Lower leg skin (tissue), 3 donors: ENCODE results near the gene ZMYND8.

Source experiments
- POLR2A ChIP-seq, 2 donors: fragments of 450-650 bp; IDR thresholded peaks; one replicate each; pipeline ENCODE4 v1.6.1; 2016 to 2017; ENCODE audit warnings: antibody characterized with exemption in 2 of 2, mild to moderate bottlenecking in 1 of 2, moderate library complexity in 1 of 2
- TF ChIP-seq, protein P1 (sequence below), 3 donors: fragments of 450-650 bp; IDR thresholded peaks; one replicate each; pipeline ENCODE4 v1.5.1; 2016; ENCODE audit warnings: antibody characterized with exemption in 3 of 3, mild to moderate bottlenecking in 3 of 3, moderate library complexity in 2 of 3

DNA sequence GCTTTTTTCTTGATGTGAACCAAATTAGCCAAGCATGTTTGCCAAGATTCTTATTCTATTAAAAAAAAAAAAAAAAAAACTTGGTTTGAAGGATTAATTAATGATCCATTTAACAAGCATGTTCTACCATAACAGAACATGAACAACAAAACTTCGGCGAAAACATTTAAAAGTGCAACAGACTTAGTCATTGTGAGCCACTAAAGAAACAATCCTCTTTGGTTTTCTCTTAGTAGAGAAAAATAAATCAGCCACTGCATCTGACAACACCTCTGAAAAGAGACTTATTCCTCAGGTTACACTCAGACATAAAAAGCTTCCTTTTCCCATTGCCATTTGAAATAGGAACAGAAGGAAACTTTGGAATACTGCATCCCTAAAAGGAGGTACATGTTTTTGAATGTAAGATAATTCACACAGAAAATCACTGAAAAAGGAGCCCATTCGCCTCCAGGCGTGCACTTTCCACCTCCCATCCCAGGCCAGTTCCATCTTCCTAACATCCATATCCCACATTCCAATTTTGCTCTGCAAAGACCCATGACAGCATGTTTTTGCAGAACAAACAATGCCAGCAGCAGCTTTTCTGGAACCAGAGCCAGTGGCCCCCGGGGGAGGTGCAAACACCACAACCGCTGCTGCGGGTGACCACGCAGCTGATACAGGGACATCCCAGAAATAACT lies 79.5 kb downstream of the ZMYND8 start:
- TF ChIP-seq, protein P1, sequence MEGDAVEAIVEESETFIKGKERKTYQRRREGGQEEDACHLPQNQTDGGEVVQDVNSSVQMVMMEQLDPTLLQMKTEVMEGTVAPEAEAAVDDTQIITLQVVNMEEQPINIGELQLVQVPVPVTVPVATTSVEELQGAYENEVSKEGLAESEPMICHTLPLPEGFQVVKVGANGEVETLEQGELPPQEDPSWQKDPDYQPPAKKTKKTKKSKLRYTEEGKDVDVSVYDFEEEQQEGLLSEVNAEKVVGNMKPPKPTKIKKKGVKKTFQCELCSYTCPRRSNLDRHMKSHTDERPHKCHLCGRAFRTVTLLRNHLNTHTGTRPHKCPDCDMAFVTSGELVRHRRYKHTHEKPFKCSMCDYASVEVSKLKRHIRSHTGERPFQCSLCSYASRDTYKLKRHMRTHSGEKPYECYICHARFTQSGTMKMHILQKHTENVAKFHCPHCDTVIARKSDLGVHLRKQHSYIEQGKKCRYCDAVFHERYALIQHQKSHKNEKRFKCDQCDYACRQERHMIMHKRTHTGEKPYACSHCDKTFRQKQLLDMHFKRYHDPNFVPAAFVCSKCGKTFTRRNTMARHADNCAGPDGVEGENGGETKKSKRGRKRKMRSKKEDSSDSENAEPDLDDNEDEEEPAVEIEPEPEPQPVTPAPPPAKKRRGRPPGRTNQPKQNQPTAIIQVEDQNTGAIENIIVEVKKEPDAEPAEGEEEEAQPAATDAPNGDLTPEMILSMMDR (IDR thresholded peaks at IDR 0.05) = no peak
- TF ChIP-seq POLR2A (IDR thresholded peaks at IDR 0.05) = no peak
